GM21619 (cell line): ENCODE data around the gene LNP1.
A peak's percentile ranks its signal among the peaks of the same experiment; 100 is the strongest.
"Not testable (repeated sequence)": the region's sequence is repeated elsewhere in the genome, so short reads cannot be mapped to it uniquely, and the experiment has no call there.

Experiments
- ATAC-seq: cut with Tn5 transposase; IDR thresholded peaks from one replicate; pipeline ENCODE4 v1.9.1; 2021; ENCODE audit not compliant: unreplicated experiment

Gene LNP1, protein sequence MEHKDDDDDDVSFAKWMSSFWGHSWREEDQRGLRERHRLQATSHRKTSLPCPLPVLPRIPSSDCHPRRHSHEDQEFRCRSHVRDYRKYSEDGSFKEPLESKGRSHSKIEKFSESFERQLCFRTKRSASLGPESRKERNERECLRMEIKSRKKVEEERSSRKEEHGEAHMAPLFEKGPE

DNA sequence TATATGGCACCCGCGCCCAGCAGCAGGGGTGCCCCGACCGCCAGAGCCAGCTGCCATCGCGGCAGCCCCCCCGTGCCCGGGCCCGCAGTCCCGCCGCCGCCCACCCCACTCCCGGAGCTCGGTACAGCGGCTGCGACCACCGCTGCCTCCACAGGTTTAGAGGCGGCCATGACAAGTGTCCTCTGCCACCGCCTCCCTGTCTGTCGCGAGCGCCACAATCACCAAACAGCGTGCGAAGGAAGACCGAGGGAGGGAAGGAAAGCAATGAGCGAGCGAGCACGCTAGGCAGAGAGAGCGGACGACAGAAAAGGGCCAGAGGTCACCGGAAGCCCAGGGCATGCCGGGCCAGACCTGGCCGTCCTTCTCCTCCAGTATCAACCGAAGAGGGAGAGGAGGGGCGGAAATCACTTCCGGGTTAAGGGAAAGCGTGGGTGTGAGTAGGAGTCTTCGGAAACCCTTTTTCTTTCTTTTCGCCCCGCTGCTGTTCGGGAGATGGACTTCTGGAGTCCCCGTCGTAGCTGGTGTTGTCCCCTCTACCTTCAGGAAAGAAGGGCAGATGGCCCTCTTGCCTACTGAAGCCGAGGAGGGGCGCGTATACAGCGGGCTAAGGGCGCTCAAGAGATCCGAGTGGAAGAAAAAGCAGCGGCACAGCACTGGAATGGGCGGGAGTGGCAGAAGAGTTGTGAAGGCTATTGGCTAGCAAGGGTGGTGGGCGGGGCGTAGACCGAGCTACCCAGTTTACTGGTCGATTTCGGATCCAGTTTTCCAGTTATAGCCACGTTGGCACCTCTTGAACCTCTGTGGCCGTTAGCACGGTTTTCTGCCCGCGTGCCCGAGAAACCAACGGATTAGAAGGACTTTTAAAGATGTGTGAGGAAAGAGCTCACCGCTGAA is at the start of gene LNP1, which contains the start of gene TOMM70:
TSS of gene LNP1 (plus strand) at position 760 of the 894 bp plus-strand sequence. CDS start 28,191 bp downstream, outside the sequence.
TSS of gene TOMM70 (minus strand) at position 310 of the 894 bp plus-strand sequence. CDS start at position 170, 140 bp downstream.
- ATAC-seq, result peak; percentile 85

- ATAC-seq, result not testable (repeated sequence)
These were observed 49.6 kb upstream of the LNP1 start for GRCh38 chr3:100351770-100352169.

GRCh38 chr3:100352296-100353231 is 48.8 kb upstream of the LNP1 start:
- ATAC-seq, result no peak

DNA sequence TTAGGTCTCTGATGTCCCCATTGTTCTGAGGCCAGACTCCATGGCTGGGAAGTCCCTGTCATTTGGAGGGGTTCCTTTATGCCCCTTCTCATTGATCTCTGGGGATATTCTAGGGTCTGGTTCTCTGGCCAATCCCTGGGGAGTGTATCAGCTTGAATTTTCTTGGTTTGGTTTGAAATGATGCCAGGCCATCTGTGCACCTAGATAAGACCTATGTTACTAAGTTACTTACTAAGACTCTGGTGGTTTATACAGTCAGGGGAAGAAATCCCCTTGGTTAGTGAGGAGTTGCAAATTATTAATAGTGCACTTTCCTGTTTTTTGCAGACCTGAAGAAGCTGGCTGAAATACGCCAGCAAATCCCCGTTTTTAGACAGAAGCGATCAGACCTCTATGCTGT is 46.5 kb upstream of the LNP1 start:
- ATAC-seq, result no peak

DNA sequence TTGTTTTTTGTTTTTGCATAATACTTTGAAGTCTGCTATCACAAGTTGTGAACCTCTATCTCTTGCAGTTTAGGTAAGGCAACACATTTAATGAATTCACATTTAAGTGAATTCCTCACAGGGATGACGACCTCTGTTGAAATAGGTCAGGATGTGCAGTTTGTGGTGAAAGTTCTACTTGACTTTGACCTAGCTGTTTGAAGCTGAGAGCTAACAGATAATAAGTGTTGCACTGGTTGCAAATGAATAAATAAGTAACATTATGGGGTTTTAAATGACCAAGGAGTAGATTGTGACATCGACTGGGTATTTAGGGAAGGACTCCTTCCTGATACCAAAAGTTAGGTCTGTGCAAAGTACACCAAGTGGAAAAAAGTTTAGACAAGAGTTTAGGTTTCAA is 42.9 kb upstream of the LNP1 start:
- ATAC-seq, result no peak

DNA sequence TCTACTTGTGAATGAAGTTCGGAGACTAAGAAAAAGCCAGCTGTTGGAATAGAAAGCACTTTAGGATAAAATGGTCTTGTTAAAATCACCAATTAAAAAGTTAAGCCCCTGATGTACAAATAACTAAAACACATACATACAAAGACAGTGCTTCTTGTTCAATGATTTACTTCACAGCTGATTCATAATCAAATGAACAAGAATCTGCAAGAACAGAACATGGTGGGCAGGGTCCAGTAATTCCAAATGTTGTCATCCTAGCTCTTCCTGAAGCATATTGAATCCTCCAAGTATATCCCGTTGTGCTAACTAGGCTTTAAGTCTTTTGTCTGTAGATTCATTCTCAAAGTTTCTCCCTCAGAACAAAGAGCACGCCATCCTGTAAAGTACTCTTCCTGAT is 42.3 kb upstream of the LNP1 start:
- ATAC-seq, result no peak

GRCh38 chr3:100360757-100361496 is 40.4 kb upstream of the LNP1 start:
- no peak for ATAC-seq

DNA sequence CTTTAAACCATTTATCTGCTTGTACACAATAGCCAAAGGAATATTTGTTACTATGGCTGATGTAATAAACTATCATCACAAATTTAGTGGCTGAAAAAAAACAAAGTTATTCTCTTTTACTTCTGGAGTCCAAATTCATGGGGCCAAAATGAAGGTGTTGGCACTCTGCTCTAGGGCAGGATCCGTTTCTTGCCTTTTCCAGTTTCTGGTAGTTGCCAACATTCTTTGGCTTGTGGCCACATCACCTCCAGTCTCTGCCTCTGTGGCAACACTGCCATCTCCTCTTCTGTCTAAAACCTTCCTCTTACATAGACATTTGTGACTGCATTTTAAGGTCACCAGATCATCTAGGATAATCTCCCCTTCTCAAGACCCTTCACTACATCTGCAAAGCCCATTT is 39.4 kb upstream of the LNP1 start:
- no peak for ATAC-seq

DNA sequence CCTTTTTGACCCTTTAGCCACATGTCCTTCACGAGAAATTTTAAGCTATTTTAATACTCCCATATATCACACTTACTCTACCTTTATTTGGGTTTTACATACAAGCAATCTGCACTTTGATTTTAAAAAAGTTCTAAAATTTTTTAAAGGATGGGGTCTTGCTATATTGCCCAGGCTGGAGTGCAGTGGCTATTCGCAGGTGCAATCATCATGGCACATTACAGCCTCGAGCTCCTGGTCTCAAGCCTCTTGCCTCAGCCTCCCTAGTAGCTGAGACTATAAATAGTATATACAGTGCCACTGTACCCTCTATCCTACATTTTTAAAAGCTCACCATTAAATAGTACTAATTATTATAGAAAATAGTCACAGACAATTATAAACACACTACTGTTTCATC is 36.9 kb upstream of the LNP1 start:
- no peak for ATAC-seq

DNA sequence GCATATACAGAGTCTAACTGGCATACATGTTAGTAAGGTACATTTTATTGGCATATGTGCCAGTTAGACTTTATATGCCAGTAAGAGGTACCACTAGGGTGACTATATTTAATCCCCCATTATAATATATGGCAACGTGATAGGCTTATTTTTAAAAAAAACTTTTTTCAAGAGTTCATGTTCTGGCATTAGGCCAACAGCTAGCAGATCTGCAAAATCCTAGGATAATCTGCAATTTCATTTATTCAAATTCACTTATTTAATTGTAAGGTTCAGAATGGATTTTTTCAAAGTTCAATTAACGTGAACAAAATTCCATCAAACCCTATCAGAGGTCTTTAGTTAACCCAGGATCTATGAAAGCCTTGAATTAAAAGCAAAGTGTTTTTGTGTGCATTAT is 34.9 kb upstream of the LNP1 start:
- no peak for ATAC-seq

DNA sequence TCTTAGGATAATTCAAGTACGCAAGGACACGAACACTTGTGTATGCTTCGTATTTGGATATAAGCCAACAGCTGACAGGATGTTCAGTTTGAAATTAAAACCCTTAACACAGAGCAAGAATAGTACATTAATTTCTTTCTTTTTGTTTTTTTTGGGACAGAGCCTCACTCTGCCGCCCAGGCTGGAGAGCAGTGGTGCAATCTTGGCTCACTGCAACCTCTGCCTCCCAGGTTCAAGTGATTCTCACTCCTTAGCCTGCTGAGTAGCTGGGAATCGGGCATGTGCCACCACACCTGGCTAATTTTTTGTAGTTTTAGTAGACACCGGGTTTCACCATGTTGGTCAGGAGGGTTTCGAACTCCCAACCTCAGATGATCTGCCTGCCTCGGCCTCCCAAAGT is 32.9 kb upstream of the LNP1 start:
- no peak for ATAC-seq

GRCh38 chr3:100370756-100371155 is 30.6 kb upstream of the LNP1 start:
- ATAC-seq, result no peak

- ATAC-seq, result no peak
These were observed 26.8 kb upstream of the LNP1 start for GRCh38 chr3:100374521-100374920.

- ATAC-seq, result no peak
These were observed 25.0 kb upstream of the LNP1 start for GRCh38 chr3:100376301-100376700.

DNA sequence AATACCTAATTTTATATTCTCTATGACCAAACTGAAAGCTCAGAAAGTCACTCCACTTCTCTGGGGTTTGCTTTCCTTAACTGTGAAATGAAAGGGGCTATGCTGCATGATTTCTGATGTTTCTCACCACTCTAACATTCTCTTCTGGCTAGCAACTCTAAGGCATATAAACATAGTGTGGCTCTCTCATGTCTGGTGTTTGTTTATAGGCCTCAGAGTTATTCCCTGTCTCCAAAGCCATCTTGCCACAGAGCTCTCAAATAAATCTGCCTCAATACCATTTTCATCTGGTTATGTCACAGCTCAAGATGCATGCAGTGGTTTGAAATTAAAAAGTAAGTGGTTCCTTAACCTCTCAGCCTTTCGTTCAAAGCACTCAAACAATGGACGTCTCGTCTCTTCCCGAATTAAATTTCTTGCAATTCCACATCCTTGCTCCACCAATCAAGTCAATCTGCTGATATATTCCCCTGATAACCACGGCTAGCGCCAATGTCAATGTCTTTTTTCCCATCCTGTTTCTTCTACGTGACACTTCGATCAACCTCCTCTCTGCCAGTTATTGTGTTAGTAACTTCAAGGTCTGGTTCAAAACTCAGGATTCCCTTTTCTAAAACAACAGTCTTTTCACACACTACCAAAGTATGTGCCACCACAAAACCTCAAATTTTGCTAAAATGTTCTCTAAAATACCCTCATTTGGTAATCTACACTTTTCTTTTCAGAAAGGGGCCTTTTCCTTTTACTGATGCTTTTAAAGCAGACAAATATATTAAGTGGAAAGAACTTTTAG is 16.4 kb upstream of the LNP1 start:
- no peak for ATAC-seq

DNA sequence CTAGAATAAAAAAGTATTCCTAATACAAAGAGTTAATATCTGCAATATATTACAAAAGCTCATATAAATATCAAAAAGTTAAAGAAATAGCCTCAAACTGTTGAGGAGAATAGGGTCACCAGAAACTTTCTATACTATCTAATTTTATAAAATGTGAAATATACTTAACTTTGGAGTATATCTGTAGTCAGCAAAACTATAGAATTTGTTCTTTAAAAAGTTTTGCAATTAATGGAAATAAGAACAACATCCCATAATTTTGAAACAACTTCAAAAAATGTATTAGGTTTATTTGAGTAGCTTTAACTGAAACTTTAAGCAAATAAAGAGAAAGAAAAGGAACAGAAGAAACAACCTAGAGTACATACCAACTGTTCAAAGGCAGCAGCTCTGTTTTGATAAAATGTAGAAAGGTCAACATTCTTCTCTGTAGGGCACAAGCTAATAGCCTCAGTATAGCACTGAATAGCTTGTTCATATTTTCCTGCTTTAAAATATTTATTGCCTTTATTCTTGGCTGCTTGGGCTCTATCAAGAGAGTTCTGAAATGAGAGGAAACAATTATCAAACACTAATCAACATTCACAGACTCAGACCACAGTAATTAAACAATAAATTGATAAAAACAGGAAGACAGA is 14.8 kb upstream of the LNP1 start:
- no peak for ATAC-seq

DNA sequence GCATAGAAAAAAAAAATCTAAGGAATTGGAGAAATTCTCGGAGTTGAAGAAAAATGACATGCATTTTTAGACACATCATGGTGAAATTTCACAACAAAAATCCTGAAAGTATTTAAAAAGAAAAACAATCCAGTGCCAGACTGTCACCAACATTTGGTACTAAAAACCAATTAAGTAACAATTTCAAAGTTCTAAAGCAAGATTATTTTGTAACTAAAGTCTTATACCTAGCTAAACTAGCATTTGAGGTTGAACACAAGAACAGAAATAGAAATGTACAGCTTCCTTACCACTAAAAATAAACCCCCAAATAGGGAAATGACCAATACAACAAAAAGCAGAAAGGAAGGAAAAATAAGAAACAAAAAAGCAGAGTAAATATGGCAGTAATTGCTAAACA is 12.3 kb upstream of the LNP1 start:
- no peak for ATAC-seq

DNA sequence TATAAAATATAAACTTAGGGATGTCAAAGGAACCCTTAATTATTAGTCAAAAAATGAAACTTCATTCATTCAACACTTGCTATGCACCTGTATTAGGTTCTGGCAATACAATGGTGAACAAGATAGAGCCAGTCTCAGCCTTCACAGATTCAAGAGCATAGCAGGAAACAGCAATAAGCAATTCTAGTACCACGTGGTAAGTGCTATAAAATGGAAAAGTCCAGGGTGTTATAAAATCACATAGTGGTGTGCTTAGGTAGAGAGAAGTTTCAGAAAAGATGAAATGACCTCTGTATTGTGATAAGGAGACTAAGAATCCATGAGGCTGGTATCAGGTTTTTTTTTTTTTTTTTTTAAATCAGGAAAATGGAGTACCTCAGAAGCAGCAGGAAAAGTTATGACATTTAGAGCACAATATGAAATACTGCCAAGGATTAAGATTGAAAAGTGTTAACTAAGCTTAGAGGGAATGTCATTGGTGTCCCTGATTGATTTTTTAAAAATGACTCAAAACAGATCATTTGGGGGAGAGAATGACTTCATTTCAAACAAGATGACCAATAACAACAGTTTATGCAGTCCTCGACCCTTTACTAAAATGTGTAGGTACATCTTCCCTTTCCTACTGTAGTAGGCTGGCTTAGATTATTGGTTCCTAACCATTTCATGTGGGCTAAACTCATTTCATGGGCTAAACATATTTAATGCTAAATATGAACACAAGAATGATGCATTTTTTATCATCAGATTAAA is 5.5 kb upstream of the LNP1 start:
- ATAC-seq, result no peak

DNA sequence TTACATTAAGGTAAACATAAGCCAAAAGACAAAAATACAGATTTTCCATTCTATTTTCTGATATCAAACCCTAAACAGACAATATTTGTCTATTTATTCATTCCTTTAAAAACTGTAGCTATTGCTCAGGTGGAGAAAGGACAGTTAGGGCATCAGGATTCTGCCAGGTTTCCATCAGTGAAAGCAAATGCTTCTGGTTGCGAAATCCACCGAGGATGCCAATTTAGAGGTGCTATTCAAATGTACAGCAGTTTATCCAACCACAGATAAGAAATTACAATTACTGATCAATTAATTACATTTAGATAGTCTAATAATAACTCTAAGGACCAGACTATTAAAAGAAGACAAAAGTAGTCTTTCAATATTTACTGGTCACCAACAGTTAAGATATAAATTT is 4.4 kb upstream of the LNP1 start:
- no peak for ATAC-seq
